NCI-H1436 (cell line): Measurements from ENCODE around the gene OSBPL3.

Experiments used
- DNase-seq: peaks from one replicate; lab custom pipeline; 2025; lab: John Stamatoyannopoulos, UW

OSBPL3 gene

GRCh38 chr7:24827589-24827988 is 152.4 kb downstream of the OSBPL3 start:
- no peak for DNase-seq

- DNase-seq = no peak
Measured at GRCh38 chr7:24827027-24827426, 153.0 kb downstream of the OSBPL3 start.

DNA sequence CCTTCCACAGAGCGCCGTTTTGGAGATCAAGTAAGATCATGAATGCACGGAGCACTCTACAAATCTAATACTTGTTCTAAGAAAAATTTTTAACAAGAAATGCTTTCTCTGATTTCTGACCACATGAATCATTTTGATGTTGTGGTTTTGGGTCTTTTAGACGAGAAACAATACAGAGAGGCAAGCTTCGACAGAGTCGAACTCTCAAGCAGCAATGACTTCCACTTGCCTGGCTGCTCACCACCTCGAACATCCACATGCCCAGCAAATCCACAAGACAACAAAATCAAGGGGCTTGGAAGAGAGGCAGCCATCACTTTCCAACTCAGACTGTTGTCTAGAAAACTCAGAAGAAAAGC is 153.3 kb downstream of the OSBPL3 start:
- no peak for DNase-seq

DNA sequence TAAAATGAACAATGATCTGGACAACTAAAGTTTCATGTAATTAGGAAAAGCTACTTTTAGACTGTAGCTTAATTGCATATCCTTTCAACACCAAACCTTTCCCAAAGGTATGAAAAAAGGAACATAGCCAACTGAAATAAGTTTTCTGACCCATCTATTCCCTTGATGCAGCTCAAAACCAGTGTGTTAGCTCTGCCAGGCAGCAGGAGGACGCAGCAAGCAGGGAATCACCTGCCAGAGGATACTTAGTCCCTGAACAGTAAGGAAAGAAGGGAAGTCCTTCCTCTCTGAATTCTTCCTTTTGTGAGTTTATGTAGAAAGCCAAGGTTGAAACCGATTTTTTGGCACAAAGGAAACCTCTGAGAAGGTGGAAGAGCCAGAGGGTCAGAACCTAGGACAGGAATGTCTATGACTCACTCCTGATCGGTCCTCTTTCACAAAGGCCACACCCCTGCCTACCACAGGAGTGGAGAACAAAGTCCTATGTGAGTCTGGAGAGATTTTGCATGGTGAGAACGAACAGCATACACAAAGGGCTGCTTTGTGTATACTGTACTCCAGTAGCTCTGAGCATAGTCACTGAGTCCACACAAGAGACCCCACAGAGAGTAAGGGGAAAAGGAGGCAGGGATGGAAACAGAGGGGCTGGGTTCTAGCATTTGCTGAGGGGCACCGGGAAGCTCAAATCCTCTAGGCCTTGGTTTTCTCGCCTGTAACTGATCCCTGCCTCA is 153.9 kb downstream of the OSBPL3 start:
- no peak for DNase-seq

GRCh38 chr7:24825381-24825794 is 154.6 kb downstream of the OSBPL3 start:
- no peak for DNase-seq

- no peak for DNase-seq
Measured at GRCh38 chr7:24824896-24825295, 155.1 kb downstream of the OSBPL3 start.

DNA sequence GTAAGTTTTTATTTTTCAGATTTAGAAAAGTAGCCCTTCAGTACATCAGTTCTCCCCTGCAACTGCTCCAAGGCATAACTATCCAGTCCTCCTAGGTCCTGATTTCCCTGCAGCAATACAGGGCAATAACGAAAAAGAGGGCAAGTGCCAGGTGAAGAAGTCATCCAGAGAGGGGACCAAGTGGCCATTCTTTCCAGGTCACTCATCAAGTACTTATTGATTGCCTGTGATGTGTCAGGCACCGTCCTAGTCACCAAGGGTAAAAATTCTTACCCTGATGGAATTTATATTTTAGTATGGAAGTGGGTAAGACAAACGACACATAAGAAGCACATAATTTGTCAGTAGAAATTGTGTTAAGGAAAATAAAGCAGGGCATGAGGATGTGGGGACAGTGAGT is 155.6 kb downstream of the OSBPL3 start:
- DNase-seq = no peak

GRCh38 chr7:24821754-24822054 is 158.3 kb downstream of the OSBPL3 start:
- DNase-seq = no peak

- no peak for DNase-seq
Measured at GRCh38 chr7:24821045-24821753, 158.8 kb downstream of the OSBPL3 start.

DNA sequence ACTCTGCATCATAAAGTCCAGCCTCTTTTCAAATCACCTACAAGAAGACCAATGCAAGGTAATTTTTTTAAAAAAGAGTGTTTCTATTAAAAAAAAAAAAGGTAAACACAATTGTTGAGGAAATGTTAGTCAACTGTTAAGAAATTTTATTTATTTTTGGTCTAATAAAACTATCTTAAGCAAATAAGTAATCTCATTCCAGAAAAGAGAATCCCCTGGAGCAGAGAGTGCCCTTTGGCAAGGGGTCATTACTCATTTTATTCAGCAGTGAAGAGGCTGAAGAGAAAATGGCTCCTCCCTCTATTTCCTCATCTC is 159.3 kb downstream of the OSBPL3 start:
- no peak for DNase-seq

DNA sequence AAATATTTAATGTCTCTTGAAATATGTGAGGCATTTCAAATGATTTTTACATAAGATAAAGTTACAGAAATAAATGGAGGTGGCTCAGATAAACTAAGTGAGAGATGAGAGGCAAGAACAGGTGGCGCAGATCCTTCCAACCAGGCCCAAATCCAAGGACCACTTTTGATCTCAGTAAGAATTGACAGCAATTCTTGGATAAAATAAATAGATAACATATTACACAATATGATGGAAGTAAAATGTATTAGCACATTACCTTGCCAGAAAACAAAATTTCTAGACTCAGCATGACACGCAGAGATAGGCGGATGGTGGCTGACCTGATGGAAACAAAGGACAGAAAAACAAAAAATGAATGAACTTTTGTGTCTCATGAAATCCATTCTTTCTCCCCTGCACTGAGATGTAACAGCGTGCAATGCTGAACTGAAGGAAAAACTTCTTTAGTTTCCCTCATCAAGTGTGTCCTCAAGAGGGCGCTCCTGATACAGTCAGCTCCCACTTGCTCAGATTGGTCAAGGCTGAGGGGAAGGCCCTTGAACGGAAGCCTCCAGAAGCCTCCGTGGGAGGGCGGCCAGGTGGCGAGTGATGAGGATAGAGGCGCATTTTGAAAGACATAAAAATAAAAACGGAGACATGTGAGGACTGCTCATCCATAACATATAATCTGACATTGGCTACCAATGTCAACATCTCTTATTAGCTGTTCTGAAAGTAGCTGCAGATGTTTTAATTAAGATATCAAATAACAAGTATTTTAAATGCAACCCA is 159.9 kb downstream of the OSBPL3 start:
- DNase-seq = peak; percentile 85

DNA sequence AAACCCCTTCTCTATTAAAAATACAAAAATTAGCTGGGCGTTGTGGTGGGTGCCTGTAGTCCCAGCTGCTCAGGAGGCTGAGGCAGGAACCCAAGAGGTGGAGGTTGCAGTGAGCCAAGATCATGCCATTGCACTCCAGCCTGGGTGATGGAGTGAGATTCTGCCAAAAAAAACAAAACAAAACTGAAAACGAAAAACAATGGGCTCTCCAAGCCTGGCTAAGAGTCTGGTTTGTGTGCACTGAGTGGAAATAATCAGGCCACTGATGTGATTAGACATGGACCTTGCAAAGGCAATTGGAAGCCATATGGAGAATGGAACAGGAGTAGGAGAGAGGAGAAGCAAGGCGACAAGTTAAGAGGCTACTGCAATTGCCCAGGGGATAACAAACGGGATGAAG is 162.6 kb downstream of the OSBPL3 start:
- no peak for DNase-seq

GRCh38 chr7:24816868-24817267 is 163.1 kb downstream of the OSBPL3 start:
- DNase-seq = no peak

DNA sequence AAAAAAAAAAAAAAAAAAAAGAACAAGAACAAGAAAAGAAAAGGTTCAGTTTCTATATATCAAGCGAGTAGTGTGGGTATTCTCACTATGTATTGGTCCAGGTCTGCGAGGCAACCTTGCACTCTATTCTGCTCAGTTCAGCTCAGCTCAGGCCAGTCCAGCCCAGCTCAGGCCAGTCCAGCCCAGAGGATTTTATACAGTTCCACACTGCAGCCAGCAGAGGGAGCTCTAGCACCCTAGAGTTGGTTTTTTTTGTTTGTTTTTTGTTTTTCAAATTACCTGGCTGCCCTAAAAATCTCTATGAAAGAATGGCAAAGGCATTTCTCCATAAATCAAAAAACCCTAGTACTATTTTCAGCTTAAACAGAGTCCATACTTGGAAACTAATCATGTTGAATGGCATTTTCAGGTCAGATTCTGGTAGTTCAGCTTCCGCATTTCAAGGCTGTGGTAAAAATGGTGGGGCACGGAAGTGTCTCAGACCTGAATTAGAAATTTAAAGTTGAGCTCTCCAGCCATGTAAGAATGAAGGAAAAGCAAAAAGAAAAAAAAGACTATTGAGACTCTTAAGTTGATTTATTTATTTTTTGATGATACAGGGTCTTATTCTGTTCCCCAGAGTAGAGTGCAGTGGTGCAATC is 167.6 kb downstream of the OSBPL3 start:
- DNase-seq = peak; percentile 10

- no peak for DNase-seq
Measured at GRCh38 chr7:24808518-24808917, 171.5 kb downstream of the OSBPL3 start.

DNA sequence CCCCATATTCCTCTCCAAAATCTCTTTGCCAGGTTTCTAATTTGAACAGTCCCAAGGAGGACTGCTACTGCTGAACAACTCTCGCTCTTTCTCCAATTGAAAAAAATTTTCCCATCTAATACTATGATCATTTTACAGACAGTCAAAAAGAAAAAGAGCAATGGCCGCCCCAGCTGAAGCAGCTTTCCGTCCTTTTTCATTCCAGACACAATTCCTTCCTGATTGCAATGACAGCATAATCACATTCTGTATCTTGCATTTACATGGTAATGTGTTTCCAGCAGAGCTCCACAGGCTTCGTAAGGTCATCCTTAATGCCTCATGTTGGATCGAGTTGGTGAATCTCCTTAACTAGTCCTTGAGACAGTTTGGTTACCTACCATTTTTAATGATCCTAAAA is 177.7 kb downstream of the OSBPL3 start:
- DNase-seq = no peak

DNA sequence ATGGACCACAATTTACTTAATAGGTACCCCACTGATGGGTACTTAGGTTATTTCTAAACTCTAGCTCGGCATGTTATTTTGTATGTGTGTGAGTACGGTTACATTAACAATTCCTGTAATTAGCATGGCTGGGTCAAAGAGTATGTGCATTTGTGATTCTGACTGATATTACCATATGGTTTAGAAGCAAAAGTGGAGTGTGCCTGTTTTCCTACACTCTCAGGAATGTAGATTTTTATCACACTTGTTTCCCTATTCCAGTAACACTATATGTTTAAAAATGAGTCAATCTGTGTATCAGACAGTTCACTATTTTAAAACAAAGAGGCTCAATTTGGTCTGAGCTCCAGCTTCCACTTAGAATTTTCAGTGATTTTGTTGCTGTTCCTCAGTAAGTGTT is 178.1 kb downstream of the OSBPL3 start:
- no peak for DNase-seq

GRCh38 chr7:24800667-24801066 is 179.3 kb downstream of the OSBPL3 start:
- DNase-seq = no peak

DNA sequence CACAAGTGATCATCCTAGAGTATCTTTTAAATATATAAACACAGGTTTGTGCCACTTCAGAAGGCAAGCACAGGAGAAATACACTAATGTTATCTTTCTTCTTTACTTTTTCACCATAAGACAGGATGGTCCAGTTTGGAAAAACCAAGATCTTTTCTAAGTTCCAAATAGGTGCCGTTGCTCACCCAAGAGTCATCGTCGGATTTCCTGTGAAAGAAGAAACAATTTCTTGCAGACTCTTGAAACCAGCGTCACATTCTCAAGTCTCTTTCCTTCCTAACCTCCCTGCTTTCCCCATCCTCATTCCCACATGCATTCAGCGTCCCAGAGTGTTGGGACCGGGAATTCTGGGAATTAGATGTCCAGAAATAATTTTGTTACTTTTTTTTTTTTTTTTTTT is 179.9 kb downstream of the OSBPL3 start:
- no peak for DNase-seq

DNA sequence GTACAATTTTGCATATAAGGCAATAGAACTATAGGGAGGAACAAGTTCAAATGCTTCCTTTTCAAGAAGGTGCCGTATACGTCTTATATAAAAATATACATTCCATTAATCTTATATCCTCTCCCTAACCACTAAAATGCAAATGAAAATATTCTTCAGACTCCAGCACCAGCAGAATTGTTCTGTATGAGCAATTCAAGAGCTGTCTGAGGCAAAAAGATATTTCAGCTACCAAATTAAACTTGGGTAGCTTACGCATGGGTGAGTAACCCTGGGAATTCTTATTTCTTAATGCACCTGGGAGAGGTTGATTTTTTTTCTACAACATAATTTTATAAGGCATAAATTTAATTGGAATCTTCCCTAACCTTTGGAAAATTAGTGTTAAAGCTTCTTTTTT is 180.5 kb downstream of the OSBPL3 start:
- no peak for DNase-seq

DNA sequence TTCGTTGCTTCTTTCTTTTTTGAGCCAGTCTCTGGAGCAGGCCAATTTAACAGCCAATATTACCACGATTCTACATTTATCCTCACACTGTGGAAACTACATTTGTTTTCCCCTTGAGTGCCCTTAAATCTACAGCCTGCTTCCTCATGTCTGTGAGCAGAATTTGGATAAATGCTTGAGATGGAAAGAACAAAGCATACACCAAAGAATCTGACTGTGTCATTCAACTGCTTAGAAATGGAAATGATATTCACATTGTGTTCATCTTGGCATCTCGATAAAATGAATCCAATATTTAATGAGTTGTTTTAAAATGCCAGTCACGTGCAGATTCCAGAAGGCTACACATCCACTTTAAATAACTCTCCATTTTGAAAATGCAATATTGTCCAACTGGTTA is 181.7 kb downstream of the OSBPL3 start:
- no peak for DNase-seq

DNA sequence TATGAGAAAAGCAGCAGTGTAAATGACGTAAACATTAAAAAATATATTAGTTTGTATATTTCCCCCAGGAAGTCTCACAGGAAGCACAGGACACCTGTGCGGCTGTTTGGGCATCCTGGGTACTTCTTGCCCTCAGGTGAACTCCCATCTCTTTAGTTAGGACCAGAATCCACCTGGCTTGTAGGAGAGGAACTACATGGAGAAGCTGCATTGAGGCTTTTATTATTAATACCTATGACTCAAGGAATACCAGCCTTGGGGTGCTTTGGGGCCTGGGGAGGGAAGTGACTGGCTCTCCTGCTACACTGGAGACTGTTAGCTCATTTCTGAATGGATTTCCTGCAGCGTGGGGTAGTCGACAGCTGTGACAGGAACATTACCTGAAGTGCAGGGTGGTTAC is 182.7 kb downstream of the OSBPL3 start:
- DNase-seq = no peak

DNA sequence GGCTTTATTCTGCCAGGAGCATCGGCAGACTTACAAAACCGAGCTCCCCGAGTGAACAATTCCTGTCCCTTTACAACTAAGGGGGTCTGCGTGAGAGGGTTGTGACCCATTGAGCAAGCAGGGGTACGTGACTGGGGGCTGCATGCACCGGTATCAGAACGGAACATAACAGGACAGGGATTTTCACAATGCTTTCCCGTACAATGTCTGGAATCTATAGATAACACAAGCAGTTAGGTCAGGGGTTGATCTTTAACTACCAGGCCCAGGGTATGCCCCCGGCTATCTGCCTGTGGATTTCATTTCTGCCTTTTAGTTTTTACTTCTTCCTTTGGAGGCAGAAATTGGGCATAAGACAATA is 184.6 kb downstream of the OSBPL3 start:
- DNase-seq = no peak
